ENCODE measurements around the gene RARB.

Gene RARB

DNA sequence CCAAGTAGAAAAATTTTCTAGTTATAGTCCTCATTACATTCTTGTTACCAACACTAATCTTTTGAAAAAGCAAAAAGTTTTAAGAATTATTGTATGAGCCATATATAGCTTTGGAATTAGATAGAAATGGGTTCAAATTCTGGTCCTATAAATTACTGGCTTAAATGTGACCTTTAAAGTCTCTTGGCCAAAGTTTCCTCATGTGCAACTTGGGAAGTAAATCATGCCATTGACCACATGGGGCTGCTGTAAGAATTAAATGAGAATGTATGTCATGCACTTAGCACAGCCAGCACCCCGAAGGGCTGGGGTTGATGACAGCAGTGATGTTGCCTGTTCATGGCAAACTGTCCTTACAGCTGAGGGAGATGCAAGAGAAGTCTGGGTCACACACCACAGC is 128.4 kb downstream of the RARB start:
- no peak for DNase-seq

DNA sequence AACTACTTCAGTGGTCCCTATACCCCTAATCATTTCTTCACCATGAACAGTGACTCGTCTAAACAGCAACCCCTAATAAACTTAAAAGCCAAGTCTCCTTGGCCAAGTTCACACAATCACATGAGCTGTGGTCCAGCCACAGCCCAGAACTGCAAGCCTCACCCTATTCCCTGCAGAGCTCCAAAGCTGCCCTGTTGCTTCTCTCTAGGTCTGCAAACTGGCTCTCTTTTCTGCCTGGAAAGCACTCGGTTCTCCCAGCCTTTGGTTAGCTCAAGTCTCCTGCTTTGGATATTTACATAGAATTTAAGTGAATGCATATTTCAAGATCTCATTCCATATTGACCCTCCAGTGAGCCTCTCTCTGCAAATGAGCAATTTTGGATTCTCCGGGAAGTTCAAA is 129.6 kb downstream of the RARB start:
- no peak for DNase-seq

DNA sequence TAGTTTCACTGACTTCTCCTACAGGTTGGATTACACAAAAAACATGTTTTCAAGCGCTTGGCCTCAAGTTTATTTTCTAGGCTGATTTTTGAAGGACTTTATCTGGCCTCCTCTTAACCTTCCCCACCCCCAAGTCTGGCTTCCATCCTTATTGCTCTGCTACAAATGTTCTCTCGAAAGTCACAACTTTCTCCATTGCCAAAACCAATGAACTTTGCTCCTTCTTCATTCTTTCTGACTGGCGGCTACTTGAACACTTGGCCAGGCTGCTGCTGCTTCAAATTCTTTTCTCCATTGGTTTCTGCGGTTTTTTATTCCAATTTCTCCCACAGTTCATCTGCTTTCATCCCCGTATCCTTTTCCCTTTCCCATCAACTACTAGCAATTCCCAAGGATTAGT is 130.1 kb downstream of the RARB start:
- DNase-seq, result no peak

DNA sequence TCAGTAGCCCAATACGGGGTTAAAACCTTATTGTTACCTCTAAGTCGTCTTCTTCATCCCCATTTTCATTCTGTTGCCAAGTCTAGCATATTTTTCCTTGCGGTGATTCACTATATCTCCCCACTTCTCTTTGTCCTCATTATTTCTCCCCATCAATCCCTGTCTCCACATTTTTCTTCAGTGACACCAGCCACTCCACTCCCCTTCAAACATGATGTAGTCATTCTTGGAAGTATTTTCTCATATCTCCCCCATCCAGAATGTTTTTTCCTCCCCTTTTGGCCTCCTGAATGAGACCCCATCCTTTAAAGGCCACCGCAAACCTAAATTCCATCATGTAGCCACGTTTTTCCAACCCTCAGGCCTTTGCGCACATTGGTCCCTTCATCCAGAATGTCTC is 130.7 kb downstream of the RARB start:
- no peak for DNase-seq

DNA sequence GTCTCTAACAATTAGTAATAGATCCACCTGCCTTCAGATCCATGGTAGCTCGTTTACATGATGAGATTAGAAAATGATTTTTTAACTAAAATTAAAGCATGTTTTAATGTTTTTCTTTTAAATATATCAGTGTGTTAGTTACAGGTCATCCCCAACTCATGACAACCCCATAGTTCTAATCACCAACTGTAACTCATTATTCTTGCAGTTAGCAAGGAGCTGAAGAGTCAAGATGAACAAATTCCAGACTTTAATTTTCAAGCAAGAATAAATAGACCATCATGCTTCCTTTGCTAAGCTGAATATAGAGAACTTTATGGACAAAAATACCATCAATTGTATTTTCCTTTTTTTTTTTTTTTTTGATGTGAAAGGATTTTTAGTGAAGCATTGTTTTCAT is 135.5 kb downstream of the RARB start:
- DNase-seq, result no peak

DNA sequence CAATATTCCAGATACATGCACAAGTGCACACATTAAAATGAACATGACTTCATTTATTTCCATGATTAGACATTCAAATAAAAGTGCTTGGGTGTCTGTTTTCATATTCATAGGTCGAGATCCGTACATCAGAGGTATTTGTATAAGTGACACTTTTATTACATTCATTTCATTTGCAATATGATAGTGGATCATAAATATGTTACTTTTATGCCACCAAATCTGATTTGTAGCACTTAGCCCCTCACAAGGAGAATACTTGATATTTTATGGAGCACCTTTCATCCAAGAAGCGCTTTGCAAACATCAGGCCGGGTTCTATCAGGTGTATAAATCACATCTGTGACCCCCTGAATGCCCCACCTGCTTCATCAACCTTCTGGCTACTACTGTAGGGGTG is 136.0 kb downstream of the RARB start:
- DNase-seq, result no peak

DNA sequence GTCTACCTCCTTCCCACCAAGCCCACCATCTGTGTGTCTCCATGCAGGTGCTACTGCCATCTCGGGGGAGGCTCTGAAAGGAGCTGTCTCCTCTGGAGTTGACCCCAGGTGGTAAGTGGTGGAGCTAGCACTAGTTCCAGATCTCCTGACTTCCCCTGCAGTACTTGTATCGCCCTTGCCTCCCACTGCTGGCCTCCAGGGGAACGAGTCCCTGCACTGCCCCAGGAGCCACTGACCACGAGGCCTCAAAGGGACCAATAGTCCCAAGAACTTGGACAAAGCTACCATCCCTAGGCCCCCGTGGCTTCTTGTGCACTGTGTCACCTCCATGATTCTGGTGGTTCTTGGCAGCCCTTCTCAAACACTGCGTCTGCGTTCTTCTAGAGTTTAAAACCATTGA is 137.7 kb downstream of the RARB start:
- DNase-seq, result no peak

DNA sequence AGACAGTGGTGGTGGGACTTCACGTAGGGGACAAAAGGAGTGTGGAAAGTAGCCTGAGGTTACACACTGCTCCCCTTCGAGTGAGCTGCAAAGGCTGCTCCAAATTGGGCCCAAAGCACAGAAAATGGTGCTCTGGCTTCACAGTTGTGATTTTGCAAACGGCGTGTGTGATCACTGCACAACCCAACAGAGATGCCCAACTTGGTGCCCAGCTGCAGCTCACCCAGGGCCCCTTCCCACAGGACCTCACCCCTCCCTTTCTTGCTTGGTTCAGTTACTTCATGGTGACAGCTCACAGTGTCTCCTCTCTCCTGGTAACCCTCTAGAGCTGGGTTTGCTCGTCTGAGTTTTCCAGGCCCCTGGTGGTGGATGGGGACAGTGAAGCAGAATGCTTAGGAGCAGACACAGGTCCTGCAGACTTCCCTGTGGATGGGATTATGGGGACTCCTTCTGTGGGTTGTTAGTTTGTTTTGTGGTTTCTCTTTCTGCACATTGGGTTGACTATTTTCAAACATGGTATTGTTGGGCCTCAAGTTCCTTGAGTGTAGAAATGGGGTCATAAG is 138.4 kb downstream of the RARB start:
- no peak for DNase-seq

DNA sequence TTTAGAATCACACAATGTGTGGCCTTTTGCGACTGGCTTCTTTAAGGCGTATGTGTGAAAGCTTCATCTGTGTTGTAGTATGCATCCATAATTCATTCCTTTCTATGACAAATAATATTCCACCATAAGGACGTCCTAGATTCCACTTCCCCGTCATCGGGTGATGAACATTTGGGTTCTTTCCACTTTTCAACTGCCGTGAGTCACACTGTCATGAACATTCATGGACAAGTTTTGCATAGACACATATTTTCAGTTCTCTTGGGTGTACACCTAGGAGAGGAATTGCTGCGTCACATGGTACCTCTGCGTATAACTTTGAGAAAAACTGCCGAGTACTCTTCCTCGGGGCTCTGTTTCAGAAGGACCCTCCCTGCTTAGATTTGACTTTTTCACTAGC is 139.3 kb downstream of the RARB start:
- no peak for DNase-seq

DNA sequence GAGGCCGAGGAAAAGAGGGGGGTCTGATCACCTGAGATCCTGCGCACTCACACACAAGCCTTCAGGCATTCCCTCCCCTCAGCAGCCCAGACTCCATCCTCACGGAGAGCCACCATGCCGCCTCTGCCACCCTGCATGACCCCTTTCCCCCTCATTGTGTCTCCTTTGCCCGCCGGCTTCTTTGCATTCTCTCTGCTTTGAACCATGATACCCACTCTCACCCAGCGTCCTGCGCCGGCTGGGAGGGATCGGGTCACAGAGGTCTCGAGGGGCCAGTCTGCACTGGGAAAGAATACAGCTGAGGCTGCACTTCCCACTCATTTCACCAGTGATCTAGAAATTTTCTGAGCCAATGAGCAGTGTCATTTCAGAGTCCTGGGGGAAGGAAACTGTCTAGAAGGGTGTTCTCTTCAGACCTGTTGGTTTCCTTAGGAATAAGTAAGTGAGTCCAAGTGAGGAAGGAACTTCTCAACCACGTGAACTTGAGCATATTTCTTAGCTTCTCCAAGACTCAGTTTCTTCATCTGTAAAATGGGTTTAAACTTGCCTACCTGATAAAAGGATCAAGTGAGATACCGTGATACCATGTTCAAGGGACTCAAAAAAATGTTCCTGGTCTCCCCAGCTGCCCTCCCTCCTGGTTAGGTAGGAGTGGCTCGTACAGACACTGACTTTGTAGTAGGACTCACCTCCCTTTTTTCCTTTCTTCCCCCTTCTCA is 139.9 kb downstream of the RARB start:
- DNase-seq, result no peak

DNA sequence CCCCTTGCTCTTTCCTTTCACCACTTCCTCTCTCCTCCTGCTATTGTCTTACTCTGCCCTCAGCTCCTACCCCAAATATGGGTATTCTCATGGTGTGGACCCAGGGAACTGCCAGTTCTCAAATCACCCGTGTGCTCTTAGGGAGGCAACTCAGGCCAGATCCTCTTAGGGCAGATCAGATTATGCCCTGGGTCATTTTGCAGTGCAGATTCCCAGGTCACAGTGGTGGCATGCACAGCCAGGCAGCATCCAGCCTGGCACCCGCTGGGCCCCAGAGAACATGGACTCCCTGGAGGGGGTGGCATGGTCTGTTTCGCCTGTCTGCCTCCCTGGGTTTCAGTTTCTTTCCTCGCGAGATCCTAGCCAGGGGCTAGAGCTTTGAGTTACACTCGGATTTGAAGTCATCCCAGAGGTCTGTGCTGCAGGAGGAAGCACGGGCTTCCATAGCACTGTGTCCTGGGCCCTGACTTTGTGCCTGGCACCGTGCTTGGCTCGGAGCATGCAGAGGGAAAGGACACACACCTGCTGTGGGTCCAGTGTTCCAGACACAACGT is 140.5 kb downstream of the RARB start:
- no peak for DNase-seq

DNA sequence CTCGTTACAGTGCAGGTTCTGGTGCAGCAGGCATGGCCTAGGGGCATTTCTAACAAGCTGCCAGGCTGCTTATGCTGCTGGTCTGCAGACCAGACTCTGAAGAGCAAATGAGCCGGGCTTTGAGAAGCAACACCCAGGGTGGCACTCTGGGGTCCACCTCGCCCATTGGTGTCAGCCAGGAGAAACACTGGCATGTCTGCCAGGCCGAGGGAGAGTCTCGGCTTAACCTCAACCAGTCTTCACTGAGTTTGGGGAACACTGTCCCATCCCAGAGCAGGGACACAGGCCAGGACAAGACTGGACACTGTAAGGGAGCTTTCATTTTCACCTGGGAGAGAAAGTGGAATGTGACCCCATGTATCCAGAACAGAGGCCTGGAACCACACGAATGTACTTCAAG is 143.2 kb downstream of the RARB start:
- DNase-seq, result no peak

DNA sequence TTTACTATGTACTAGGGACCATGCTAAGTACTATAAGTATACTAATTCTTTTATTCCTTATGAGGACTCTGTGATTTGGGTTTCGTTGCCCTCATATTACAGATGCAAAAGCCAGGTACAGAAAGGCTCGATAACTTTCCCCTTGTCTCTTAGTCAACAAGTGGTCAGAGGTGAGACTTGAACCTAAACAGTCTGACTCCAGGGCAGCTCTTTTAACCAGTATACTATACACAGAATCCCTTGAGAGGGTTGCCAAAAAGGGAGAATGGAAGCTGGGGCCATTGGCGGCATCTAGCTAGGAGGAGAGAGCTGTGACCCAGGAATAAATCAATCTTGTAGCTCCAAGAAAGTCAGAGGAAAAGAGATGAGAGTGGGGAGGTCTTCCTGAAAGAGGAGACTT is 144.3 kb downstream of the RARB start:
- DNase-seq, result no peak

DNA sequence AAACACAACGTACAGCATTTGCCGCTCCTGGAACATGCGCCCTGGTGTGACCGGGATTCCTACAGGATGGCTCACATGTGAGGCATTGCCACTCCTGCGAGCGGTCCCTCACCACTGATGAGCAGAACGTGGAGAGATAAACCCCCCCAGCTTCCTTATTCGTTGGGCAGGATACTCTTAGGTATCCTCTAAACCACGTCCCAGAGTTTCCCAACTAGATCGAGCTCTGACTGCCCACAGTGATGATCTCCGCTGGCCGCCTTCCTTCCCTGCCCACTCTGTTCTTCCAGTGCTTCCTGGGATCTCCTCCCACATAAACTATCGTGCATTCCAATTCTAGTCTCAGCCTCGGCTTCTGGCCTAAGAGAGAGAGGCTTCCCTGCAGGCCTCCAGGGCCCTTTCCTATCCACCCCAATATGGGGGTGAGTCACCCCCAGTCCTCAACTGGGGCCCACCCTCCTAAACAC is 144.9 kb downstream of the RARB start:
- no peak for DNase-seq

DNA sequence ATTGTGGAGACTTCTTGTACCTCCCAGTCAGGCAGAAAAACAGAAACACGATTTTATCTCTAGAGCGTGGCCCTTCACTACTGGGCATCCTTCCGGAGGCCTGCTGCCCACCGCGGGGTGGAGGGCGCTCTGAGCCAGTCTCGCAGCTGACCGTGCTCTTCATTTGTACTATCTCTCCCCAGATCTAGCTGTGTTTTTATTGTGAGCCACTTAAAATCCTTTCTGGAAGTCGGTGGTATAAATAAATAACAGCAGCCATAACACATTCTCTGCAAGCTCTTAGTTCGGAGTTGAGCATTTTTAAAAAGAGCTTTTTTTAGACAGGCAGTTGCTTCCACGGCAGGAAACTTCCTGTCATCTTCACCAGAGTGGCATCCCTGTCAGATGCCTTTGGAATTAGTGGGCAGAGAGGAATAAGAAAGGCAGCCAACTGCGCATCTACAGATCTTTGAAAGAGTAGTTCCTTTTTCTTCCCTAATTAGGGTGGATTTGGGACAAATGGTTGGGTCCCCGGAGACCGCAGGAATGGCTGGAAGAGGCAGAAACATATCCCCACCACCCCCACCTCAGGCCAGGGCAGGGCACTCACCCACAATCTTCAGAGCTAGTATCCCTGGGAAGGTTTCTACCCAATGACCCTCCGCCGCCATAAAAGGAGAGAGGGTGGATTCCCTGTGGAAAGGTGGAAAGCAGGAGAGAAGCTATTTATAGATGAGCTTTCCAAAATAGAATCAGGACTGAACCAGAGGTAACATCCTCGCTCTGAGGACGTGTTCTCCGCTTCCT is 145.5 kb downstream of the RARB start:
- no peak for DNase-seq

DNA sequence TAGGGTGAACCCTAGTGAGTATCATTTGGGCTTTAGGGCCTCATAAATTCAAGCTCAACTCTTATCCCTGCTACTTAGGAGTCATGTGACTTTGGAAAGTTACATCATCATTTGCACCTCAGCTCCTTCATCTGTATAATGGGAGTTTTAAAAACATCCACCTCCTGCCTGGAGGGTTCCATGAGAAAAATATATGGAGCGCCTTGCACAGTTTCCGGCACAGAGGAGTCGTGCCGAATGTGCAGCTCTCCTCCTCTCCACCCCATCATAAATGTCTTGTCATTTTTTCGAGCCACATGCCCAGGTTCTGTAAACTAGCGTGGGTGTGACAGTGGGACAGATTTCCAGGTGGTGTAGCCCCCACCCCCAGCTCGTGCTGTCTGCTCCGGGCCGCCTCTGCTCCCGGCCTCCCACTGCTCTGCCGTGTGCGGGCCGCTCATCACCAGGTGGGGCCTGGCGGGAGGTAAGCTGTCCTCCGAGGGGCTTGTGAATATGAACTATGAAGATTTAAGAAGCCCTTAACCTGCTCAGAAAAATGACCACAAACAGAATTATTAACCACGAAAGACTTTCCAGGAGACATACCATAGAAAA is 146.2 kb downstream of the RARB start:
- no peak for DNase-seq

DNA sequence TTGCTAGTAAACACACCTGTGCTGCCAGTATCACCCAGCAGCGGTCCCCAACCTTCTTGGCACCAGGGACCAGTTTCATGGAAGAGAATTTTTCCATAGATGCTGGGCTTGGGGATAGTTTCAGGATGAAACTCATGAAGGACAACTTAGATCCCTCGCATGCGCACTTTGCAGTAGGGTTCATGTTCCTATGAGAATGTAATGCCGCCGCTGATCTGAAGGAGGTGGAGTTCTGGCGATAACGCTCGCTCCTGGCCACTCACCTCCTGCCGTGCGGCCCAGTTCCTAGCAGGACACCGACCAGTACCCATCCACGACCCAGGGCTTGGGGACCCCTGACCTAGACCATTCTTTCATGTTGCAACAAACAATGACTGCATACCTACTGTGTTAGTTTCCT is 146.9 kb downstream of the RARB start:
- no peak for DNase-seq

DNA sequence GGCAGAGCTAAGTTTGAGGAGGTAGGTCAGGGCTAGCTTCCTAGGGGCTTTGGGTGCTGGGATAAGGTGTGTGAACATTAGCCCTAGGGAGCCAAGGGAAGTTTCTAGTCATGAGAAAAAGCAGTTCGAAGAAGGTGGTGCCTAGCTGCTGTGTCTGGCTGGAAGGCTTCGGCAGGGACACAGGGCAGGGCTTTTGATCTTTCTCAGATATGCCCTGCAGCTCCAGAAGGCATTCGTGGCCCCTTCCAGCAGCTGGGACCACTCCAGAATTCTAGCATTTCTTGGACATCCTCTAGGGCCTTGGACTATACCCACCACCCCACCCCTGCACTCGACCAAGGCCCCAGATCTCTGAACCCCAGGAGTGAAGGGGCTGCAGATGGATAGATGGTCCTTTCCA is 148.1 kb downstream of the RARB start:
- no peak for DNase-seq

DNA sequence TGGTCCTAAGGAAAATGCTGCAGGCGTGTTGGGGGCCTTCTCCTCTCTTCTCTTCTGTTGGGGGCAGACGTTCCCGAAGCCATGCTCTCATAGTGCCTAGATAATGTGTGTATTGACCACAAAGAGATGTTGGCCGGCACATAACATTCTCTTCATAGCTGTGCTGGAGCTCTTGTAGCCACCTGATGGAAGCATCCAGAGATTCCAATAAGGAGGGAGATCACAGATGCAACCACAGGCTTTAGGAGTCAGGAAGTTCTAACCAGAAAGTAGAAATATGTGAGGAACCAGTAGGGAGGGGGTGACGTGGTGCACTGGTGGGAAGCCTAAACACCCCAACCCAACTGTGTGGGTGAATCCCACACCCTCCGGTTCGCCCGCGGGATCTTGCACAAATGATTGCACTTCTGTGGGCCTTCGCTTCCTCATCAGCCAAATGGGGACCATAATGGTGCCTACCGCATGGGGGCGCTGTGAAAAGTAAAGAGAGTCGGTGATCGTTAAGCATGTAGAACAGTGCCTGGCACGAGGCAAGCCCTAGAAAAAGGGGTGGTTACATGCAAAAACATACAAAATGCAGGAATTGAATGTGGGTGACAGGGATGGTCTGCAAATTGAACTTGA is 148.9 kb downstream of the RARB start:
- no peak for DNase-seq

DNA sequence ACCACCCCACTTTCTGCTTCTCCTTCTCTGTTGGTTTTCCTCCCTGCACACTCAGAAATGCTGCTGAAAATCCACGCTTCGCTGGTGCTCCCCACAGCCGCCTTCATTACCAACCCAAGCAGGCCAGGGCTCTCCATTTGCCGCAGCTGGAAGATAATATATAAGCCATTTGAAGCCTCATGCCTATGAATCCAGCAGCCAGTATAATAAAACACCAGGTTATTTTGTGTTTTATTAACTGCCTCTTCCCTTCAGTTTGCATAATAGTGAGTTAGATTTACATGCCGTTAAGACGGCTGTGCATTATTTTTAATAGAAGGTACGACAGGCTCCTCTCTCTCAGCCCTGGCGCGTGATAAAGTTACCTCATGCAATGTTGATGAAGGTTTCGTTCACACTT is 150.0 kb downstream of the RARB start:
- DNase-seq, result no peak

DNA sequence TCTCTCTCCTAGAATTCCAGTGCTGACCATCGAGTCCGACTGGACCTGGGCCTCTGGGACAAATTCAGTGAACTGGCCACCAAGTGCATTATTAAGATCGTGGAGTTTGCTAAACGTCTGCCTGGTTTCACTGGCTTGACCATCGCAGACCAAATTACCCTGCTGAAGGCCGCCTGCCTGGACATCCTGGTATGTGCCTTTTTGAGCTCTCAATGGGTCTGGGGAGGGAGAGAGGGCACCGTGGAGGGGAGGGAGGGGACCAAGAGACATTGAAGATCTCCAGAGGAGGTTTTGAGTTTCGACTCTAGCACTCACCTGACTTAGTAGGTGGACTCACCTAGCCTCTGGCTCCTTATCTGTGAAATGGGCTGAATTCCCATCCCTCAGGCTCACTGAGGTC is 152.5 kb downstream of the RARB start:
- DNase-seq, result no peak

DNA sequence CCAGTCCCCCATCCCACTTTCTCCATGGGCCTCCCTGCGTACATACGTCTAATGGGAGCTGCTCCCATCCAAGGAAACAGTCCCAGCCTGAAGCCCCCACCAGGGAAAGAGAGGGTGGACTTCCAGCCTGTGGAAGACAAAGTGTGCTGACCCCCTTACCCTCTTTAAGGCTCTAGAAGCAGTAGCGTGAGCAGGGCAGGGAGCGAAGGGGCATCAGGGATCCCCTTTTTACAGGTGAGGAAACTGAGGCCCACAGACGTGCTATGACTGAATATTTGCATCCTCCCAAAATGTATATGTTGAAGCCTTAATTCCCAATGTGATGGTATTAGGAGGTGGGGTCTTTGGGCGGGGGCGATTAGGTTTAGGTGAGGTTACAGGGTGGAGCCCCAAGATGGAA is 153.3 kb downstream of the RARB start:
- DNase-seq, result no peak

DNA sequence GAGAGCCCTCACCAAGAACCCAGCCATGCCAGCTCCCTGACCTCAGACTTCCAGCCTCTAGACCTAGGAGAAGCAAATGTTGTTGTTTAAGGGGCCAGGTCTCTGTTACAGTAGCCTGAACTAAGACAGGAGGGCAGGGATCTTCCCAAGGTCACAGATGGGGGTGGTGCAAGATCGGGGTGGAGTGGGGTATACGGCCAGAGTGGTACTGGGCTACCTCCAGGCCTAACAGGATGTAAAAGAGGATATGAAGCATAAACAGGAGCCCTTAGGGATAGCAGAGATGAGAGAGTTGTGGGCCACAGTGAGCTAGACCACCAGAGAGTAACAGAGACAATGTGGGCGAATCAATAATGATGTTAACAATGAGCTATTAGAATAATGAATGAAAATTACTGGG is 153.8 kb downstream of the RARB start:
- DNase-seq, result no peak
